Activated CD4-positive, CD25-positive, alpha-beta regulatory T cell treated with anti-CD3 and anti-CD28 coated beads, Interleukin-2, amount 50 U/mL, for 72 hours (primary cell): Measurements from ENCODE around the gene FAM20C.

Source experiments
- DNase-seq: peaks from one replicate; pipeline ENCODE4 v3.0.0; 2021

FAM20C gene

GRCh38 chr7:247636-248035 is 55.3 kb downstream of the FAM20C start:
- no peak for DNase-seq

DNA sequence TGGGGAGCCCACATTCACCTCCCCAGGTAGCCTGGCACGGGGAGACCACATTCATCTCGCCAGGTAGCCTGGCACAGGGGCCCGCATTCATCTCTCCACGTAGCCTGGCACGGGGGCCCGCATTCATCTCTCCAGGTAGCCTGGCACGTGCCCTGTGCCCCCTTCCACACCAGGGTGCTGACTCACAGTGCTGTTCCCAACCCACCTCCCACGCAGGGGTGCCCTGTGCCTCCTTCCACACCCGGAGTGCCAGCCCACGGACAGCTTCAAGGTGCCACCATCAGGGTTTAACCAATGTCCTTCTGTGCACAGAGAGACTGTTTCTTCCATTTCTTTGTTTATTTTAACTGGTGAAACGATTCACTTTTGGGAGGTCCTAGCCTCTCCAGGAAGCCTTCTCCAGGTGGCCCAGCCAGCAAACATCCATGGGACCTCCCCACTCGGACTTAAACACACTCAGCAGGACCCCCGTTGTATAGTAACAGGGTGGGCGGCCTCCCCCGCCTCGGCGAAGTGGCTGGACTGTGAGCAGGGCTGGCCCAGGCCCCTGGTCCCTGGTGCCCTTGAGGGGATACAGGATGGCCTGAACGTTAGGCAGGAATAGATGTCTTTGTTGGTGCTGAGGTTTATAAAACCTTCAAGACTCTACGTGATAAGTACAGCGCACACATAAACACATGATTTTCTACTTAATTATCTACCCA is 56.5 kb downstream of the FAM20C start:
- no peak for DNase-seq

DNA sequence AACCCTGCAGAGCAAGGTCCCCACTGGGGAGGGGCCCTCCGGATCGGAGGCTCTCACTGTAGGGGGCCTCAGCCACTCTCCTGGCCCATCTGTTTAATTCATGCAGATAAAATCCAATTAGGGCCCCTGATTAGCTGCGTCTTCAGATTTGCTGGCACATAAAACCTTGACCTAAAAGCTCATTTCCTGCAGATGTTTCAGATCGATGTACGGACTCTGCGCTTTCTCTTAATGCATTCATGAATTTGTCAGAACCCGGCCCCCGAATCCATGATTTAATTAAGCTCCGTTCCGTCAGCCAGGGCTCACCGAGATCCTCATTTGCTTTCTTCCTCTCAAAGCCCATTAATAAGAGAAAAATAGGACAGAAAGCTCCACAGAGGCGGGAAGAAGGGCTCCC is 57.6 kb downstream of the FAM20C start:
- no peak for DNase-seq

DNA sequence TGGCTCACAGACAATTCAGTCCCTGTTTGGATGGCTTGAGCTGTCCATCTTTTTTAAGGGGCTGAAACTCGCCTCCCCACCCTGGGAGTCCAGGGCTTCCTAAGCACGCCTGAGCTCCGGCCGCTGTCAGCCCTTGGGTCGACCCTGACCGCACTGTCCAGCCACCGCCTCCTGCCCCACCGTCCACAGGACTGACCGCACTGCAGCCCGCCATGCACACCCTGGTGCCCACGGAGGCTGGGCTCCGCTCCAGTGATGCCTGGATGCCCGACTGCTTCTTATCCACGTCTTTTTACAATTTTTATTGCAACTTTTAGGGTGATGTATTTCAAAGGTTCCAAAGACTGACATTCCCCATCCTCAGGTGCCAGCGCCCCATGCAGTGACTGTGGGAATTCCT is 58.2 kb downstream of the FAM20C start:
- DNase-seq: no peak

DNA sequence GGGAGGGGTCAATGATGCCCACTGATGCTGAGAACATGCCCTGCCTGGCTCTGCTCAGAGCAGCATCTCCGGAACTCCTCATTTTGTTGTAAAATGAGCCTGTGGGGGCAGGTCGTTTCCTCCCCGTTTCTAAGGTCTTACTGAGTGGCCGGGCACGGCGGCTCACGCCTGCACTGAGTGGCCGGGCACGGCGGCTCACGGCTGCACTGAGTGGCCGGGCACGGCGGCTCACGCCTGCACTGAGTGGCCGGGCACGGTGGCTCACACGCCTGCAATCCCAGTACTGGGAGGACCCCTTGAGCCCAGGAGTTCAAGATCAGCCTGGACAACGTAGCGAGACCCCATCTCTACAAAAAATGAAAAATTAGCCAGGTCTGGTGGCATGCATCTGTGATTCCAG is 58.6 kb downstream of the FAM20C start:
- DNase-seq: no peak

DNA sequence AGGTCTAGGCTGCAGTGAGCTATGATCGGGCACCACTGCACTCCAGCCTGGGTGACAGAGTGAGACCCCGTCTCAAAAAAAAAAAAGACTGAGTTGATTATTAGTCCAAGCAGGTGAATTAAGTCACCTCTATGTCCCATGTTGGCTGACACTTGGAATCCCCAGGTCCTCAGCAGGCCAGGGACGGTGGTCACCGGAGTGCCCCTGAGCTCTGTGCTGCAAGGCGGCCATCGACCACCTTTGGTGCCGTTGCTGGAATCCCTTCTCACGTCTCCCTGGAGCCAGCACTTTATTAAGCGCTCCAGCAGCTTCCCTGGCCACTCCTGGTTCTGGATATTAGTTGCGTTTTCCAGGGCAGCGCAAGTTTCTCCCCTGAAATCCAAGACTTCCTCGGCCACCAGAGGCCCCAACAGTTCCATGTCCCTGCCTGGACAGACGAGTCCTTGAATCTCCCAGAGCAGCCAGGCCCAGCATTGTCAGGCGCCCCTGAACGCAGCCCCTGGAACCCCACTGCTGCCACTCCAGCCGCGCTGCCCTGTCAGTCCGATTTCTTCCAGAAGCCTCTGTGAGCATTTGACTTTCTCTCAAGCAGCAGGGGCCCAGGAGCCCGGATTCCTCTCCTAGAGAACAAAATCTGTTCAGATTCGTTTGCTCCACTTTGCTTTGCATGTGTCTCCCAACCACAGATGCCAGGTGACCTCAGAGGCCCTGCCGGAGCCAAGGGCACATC is 59.2 kb downstream of the FAM20C start:
- no peak for DNase-seq

GRCh38 chr7:252216-252965 is 60.0 kb downstream of the FAM20C start:
- DNase-seq: no peak

DNA sequence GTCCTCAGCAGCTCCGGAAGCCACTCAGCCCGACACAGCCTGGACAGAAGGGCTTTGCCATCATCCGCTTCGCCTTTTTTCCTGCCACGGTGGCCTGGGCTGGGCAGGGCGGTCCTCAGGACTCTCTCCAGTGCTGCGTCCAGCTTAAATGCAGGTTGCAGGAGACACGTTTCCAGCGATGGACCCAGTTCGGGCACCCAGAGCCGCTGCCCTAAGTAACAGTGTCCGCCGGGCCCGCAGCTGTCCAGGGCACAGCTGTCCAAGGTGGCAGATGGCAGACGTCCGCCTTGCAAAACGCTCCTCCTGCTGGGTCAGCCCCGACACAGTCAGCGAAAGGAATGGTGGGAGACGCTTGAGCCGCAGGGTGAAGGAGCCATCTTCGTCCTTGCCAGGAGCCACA is 60.6 kb downstream of the FAM20C start:
- no peak for DNase-seq

DNA sequence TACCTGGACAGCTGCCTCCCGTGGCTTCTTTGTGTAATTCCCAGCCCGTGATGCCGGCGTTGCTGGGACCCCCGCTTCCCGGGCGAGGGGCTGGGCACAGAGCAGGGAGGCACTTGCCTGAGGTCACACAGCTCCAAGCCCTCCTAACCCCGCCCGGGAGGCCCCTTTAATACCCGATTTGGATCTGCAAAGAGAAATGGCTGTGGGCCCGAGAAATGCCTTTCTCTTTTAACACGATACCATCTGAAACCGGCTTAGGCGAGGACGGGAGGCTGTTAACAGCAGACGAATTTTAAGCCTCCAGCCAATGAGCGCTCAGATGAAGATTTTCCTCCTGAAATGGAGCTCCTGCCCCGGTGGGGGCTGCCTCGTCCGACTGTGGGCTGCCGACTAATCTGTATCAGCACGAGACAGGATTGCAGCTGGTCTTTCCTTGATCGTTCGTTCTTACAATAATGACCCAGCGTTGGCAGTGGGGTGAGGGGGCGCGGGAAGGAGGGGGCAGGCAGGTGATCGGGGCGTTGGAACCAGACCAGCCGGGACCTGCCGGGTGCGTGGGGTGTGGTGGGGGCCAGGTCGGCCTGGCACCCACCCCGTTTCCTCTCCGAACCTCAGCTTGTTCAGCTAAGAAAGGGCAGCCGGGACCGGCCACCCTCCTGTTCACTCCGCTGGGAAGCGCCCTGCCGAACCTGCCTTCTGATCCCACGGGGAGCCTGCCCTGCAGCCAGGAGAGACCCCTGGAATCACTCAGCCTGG is 61.4 kb downstream of the FAM20C start:
- DNase-seq: no peak

- DNase-seq: no peak
These were observed 62.1 kb downstream of the FAM20C start for GRCh38 chr7:254337-255037.

GRCh38 chr7:255038-255435 is 62.7 kb downstream of the FAM20C start:
- DNase-seq: no peak

DNA sequence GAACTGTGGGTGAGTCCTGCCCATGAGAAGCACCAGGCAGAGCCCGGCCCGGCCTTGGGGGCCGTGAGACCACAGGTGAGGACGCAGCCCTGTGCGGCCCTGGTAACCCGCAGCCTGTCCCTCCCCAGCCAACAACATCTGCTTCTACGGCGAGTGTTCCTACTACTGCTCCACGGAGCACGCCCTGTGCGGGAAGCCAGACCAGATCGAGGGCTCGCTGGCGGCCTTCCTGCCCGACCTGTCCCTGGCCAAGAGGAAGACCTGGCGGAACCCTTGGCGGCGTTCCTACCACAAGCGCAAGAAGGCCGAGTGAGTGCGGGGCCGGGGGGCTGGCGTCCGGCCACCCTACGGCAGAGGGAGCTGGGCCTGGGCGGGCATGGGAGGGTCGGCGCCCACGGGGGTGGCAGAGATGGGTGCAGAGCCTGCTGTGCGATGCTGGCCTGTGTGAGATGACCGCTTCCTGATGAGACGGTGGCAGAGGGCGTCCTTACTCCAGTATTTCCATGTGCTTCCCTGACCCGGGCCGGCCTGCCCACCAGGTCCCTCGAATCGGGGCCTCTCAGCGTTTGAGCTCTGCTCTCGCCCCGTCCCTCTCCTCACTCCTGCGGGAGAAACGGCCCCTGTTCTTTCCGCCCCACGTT is 63.5 kb downstream of the FAM20C start:
- DNase-seq: no peak

DNA sequence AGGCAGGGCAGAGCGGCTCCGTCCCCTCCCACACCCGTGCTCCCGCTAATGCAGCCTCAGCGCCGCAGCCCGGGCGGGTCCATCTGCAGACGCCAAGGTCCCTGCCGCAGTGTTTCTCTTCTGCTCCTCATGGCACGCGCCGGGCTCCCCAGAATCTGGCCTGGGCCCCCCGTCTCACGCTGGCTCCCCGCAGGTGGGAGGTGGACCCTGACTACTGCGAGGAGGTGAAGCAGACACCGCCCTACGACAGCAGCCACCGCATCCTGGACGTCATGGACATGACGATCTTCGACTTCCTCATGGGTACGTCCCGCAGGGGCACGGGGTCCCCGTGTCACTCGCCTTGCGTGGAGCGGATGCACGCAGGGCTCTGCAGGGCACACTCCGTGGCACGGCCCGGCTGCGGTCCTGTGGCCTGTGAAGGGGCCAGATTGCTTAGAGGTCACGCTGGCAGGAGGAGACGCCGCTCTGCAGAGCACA is 64.1 kb downstream of the FAM20C start:
- DNase-seq: no peak

DNA sequence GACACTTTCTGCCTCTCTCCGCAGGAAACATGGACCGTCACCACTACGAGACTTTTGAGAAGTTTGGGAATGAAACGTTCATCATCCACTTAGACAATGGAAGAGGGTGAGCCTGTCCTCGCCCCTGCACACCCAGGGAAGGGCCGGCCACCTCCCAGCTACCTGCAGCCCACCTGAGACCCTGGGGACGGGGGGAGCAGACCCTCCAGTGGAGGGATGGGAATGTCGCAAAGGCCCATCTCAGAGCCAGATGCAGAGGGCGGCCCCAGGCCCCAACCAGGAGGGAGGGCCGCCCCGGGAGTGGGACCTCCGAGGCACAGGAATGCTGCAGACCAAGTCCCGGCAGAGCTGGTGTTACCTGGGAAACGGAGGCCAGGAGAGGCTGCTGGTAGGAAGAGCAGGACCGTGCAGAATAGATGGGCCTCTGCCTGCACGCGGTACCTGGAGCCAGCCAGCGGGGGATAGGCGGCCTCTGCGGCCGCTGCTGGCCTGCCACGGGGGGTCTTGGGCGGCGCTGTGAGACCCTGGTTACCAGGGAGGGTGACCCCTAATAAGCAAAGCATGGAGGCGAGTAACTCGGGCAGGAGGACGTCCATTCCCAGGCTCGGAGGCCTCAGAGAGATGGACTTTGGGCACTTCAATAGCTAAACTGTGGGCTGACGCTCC is 64.7 kb downstream of the FAM20C start:
- DNase-seq: no peak

DNA sequence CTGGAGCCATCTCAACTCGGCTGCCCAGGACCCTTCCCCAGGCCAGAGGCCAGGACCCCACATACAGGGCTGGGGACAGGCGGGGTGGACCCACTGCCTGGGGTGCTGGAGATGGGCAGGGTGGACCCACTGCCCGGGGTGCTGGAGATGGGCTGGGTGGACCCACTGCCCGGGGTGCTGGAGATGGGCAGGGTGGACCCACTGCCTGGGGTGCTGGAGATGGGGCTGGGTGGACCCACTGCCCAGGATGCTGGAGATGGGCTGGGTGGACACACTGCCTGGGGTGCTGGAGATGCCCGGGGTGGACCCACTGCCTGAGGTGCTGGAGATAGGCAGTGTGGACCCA is 65.2 kb downstream of the FAM20C start:
- no peak for DNase-seq

GRCh38 chr7:258476-259190 is 66.3 kb downstream of the FAM20C start:
- DNase-seq: no peak

DNA sequence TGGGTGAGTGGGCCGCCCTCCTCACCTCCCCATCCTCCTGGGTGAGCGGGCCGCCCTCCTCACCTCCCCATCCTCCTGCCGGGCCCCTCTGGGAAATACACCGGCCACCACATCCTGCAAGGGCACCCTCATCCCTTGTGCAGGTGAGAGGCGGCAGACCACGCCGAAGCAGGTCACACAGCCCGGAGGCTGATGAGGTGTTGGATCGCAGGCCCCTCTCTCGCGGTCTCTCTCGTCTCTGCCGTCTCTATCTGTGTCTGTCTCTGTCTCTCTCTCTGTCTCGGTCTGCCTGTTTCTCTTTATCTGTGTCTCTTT is 66.8 kb downstream of the FAM20C start:
- no peak for DNase-seq

- DNase-seq: no peak
These were observed 67.5 kb downstream of the FAM20C start for GRCh38 chr7:259751-260405.

DNA sequence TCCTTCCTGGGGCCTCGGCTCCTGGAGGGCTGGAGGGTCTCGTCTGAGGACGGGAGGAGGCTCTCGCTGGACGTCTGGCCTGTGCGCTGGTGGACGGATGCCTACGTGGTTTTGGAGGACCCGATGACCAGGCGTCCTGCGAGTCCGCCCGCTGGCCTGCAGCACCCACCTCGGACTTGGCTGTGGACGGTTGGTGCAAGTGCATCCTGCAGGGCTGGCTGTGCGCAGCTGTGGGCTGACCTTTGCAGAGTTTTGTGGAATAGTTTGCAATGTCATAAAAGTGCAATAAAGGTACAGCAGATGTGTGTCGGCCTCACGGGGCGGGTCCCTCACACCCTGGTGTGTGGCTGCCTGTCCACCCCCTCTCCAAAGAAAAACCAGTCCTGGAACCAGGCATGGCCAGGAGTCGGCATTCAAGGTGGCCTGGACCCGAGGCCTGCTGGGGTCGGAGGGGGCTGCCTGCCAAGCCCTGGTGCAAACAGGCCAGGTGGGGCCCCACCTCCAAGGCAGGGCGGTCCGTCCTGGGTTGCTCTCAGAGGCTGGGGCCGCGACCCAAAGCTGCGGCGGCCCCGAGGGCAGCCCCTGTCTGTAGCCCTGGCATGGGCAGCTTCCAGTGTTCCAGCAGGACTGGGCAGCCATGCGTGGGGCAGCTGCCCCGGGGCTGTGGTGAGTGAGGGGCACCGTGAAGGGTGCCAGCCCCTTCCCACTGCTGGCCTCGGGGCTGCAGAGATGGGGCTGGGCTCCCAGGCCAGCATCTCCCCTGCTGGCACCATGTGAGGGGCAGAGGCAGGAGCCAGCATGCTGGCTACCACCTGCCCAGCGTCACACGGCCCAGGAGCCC is 68.3 kb downstream of the FAM20C start:
- no peak for DNase-seq
